Tibial nerve (tissue), 4 donors: Measurements from ENCODE around the gene NOS2.

ENCODE experiments used
- CTCF ChIP-seq, 5 experiments: fragments of 200-600 bp in 3 of 5; fragments of 450-650 bp in 2 of 5; sonication (generic) in 3 of 5; IDR thresholded peaks; one replicate each; pipeline ENCODE4 v1.5.1; 2016 to 2019; ENCODE audit warnings: antibody characterized with exemption in 5 of 5, mild to moderate bottlenecking in 3 of 5, moderate library complexity in 2 of 5
- EP300 ChIP-seq, 2 donors: sonication (generic); formaldehyde crosslinking; IDR thresholded peaks; one replicate each; pipeline ENCODE4 v1.6.1; 2017; ENCODE audit warnings: antibody characterized with exemption in 2 of 2, mild to moderate bottlenecking in 1 of 2

DNA sequence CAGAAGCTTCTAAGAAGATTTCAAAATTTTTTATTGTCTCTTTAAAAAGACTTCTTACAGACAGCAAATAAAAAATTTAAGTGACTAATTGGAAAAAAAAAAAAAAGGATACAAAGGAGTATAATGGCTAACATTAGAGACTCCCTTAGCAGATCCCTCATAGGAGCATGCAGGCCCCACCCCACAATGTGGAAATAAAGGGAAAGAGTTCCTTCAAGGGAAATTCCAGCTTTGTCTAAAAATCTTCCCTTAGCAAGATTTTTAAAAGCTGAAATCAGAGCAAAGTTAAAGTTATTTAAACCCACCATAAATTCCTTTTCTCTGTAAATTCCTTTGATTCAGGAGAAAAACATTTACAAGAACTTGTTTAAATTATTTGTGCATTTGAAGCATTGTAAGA, 32.5 kb upstream of the NOS2 start:
- TF ChIP-seq CTCF (IDR thresholded peaks at IDR 0.05) (no peak), EP300 (IDR thresholded peaks at IDR 0.05) (no peak)
